ENCODE data around the gene ELMO1. TPM values are rescaled to one million over a fixed set of nuclear protein-coding genes. Genes with fewer than 3 reads are reported as not detected.

ELMO1 gene
- polyA plus RNA-seq, 1 donor (not counting 4 experiments of a cell fraction or from before 2014, with no cell fraction given): not detected

- Histone ChIP-seq H4K20me1 (ENCODE audit: control insufficient read depth, extremely low read depth, insufficient read depth, low read length) (no peaks in the 10 kb centered on the region), H3K36me3 (ENCODE audit: control insufficient read depth in 2 of 2, extremely low read depth in 1 of 2, insufficient read depth in 2 of 2, low read length in 2 of 2) (no peaks in the 10 kb centered on the region), H3K4me2 (ENCODE audit: control insufficient read depth, extremely low read depth, insufficient read depth, low read depth, low read length) (no peak overlapping the region), H2AFZ (ENCODE audit: control insufficient read depth, low read length) (no peak overlapping the region), H3K79me2 (ENCODE audit: control insufficient read depth, insufficient read depth, low read length) (no peaks in the 10 kb centered on the region), H3K9me1 (ENCODE audit: control insufficient read depth, extremely low read depth, insufficient read depth, low read length) (no peaks in the 10 kb centered on the region), H3K4me3 (ENCODE audit: control insufficient read depth in 2 of 3, extremely low read depth in 1 of 3, insufficient read depth in 2 of 3, low read depth in 1 of 3, low read length in 3 of 3) (no peak overlapping the region), H3K4me1 (ENCODE audit: control insufficient read depth, extremely low read depth, insufficient read depth, low read length) (no peaks in the 10 kb centered on the region), H3K9me3 (ENCODE audit: control insufficient read depth, low read depth, low read length) (no peaks in the 10 kb centered on the region), H3K27me3 (ENCODE audit: control insufficient read depth, extremely low read depth, insufficient read depth, low read length) (no peaks in the 10 kb centered on the region), H3K27ac (ENCODE audit: control insufficient read depth, insufficient read depth, low read length) (no peak overlapping the region), H3K9ac (ENCODE audit: control insufficient read depth, extremely low read depth, insufficient read depth, low read length) (no peak overlapping the region)
- no peak for FAIRE-seq
- dilution Hi-C loops (cut with MboI; ENCODE audit: extremely low pct_ligation_motif_present, low sequenced_read_pairs): no loop called here
- TF ChIP-seq, protein P1, sequence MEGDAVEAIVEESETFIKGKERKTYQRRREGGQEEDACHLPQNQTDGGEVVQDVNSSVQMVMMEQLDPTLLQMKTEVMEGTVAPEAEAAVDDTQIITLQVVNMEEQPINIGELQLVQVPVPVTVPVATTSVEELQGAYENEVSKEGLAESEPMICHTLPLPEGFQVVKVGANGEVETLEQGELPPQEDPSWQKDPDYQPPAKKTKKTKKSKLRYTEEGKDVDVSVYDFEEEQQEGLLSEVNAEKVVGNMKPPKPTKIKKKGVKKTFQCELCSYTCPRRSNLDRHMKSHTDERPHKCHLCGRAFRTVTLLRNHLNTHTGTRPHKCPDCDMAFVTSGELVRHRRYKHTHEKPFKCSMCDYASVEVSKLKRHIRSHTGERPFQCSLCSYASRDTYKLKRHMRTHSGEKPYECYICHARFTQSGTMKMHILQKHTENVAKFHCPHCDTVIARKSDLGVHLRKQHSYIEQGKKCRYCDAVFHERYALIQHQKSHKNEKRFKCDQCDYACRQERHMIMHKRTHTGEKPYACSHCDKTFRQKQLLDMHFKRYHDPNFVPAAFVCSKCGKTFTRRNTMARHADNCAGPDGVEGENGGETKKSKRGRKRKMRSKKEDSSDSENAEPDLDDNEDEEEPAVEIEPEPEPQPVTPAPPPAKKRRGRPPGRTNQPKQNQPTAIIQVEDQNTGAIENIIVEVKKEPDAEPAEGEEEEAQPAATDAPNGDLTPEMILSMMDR (optimal IDR thresholded peaks at IDR 0.05 in 1 of 3, IDR thresholded peaks at IDR 0.05 in 1 of 3, conservative IDR thresholded peaks at IDR 0.05 in 1 of 3; ENCODE audit: extremely low read depth in 1 of 3, insufficient read depth in 2 of 3, low read length in 3 of 3): no peak
- no peak for DNase-seq (ENCODE audit: low read depth, low spot score)
These were observed 484.4 kb downstream of the ELMO1 start for GRCh38 chr7:36964297-36964696.

GRCh38 chr7:36962367-36962766 lies 486.3 kb downstream of the ELMO1 start:
- DNase-seq (ENCODE audit: low read depth, low spot score): no peak
- no peaks in the 10 kb centered on the region for H3K9me3 ChIP-seq (ENCODE audit: control insufficient read depth, low read depth, low read length)

More at GRCh38 chr7:36962367-36962766, 486.3 kb downstream of the ELMO1 start:
- no peaks in the 10 kb centered on the region for H3K9me1 ChIP-seq (ENCODE audit: control insufficient read depth, extremely low read depth, insufficient read depth, low read length)
- H2AFZ ChIP-seq (ENCODE audit: control insufficient read depth, low read length): no peak overlapping the region
- FAIRE-seq: no peak
- H3K4me2 ChIP-seq (ENCODE audit: control insufficient read depth, extremely low read depth, insufficient read depth, low read depth, low read length): no peak overlapping the region
- no peak overlapping the region for H3K9ac ChIP-seq (ENCODE audit: control insufficient read depth, extremely low read depth, insufficient read depth, low read length)
- H3K27ac ChIP-seq (ENCODE audit: control insufficient read depth, insufficient read depth, low read length): no peak overlapping the region
- no peaks in the 10 kb centered on the region for H3K36me3 ChIP-seq (ENCODE audit: control insufficient read depth in 2 of 2, extremely low read depth in 1 of 2, insufficient read depth in 2 of 2, low read length in 2 of 2)
- H3K27me3 ChIP-seq (ENCODE audit: control insufficient read depth, extremely low read depth, insufficient read depth, low read length): no peaks in the 10 kb centered on the region
- dilution Hi-C loops (cut with MboI; ENCODE audit: extremely low pct_ligation_motif_present, low sequenced_read_pairs): no loop called here
- TF ChIP-seq, protein P1 (optimal IDR thresholded peaks at IDR 0.05 in 1 of 3, IDR thresholded peaks at IDR 0.05 in 1 of 3, conservative IDR thresholded peaks at IDR 0.05 in 1 of 3; ENCODE audit: extremely low read depth in 1 of 3, insufficient read depth in 2 of 3, low read length in 3 of 3): no peak
- TF ChIP-seq EZH2 (IDR thresholded peaks at IDR 0.05; ENCODE audit: low read length): no peak
- no peaks in the 10 kb centered on the region for H3K4me1 ChIP-seq (ENCODE audit: control insufficient read depth, extremely low read depth, insufficient read depth, low read length)
- H3K79me2 ChIP-seq (ENCODE audit: control insufficient read depth, insufficient read depth, low read length): no peaks in the 10 kb centered on the region
- no peaks in the 10 kb centered on the region for H4K20me1 ChIP-seq (ENCODE audit: control insufficient read depth, extremely low read depth, insufficient read depth, low read length)
- H3K4me3 ChIP-seq (ENCODE audit: control insufficient read depth in 2 of 3, extremely low read depth in 1 of 3, insufficient read depth in 2 of 3, low read depth in 1 of 3, low read length in 3 of 3): no peak overlapping the region

Measured in keratinocyte (primary cell).